Chondrocyte (in vitro differentiated cells): Measurements from ENCODE around the gene L3MBTL2. TPM values are rescaled to one million over a fixed set of nuclear protein-coding genes. Genes with fewer than 3 reads are reported as not detected.

Source experiments
- DNase-seq: peaks from one replicate; pipeline ENCODE4 v3.0.0; 2021; ENCODE audit warnings: mixed read lengths, low spot score
- H3K27ac Mint-ChIP-seq: one replicate; pipeline ENCODE4 v1.8.0; 2021; ENCODE audit warnings: mild to moderate bottlenecking, moderate library complexity, mixed read lengths; ENCODE audit not compliant: unreplicated experiment
- H3K27me3 Mint-ChIP-seq: 2 replicates; pipeline ENCODE4 v1.8.0; 2021; ENCODE audit warnings: low read depth, mixed read lengths
- H3K36me3 Mint-ChIP-seq: 2 replicates; pipeline ENCODE4 v1.8.0; 2021; ENCODE audit warnings: low read depth, mixed read lengths
- H3K4me1 Mint-ChIP-seq: 2 replicates; pipeline ENCODE4 v1.8.0; 2021; ENCODE audit warnings: low read depth, mild to moderate bottlenecking, mixed read lengths
- H3K4me3 Mint-ChIP-seq: one replicate; pipeline ENCODE4 v1.8.0; 2021; ENCODE audit warnings: mild to moderate bottlenecking, moderate library complexity, mixed read lengths; ENCODE audit not compliant: unreplicated experiment
- H3K9me3 Mint-ChIP-seq: 2 replicates; pipeline ENCODE4 v1.8.0; 2021; ENCODE audit warnings: low read depth, mixed read lengths
- CTCF ChIP-seq: fragments of 200-600 bp; sonication (generic); IDR thresholded peaks from 2 replicates; pipeline ENCODE4 v1.5.0; 2021; ENCODE audit warnings: antibody characterized with exemption, mild to moderate bottlenecking, moderate library complexity
- microRNA-seq: library from miRNA; unstranded; fragments of <30 nt; microRNA quantifications from one replicate; pipeline ENCODE4 v1.2.0, GENCODE V29; 2020; ENCODE audit warnings: borderline number of aligned reads
- total RNA-seq: library from RNA; stranded (reverse); gene quantifications from 3 replicates; pipeline ENCODE4 v1.2.1, GENCODE V29; 2021

The L3MBTL2 gene
- total RNA-seq, 1 donor from 2014 or later = 17.7 TPM

- Mint-ChIP-seq H3K36me3 (peaks cover 25% of the 10 kb centered on the region), H3K4me1 (no peaks in the 10 kb centered on the region), H3K27ac (no peak overlapping the region), H3K4me3 (no peak overlapping the region), H3K9me3 (no peaks in the 10 kb centered on the region), H3K27me3 (no peaks in the 10 kb centered on the region)
- no peak for DNase-seq
- no peak for TF ChIP-seq CTCF
These were observed 68.0 kb downstream of the L3MBTL2 start for GRCh38 chr22:41273128-41273527.

- Mint-ChIP-seq H3K27me3 (no peaks in the 10 kb centered on the region), H3K36me3 (peaks cover 26% of the 10 kb centered on the region), H3K4me1 (no peaks in the 10 kb centered on the region), H3K9me3 (no peaks in the 10 kb centered on the region), H3K27ac (no peak overlapping the region), H3K4me3 (no peak overlapping the region)
- no peak for DNase-seq
- TF ChIP-seq CTCF = no peak
These were observed 69.7 kb downstream of the L3MBTL2 start for GRCh38 chr22:41274856-41275255.

- Mint-ChIP-seq H3K27ac (no peak overlapping the region), H3K4me3 (no peak overlapping the region), H3K4me1 (peaks cover 8% of the 10 kb centered on the region), H3K27me3 (no peaks in the 10 kb centered on the region), H3K36me3 (peaks cover 13% of the 10 kb centered on the region), H3K9me3 (no peaks in the 10 kb centered on the region)
- DNase-seq = no peak
- no peak for TF ChIP-seq CTCF
These were observed 75.0 kb downstream of the L3MBTL2 start for GRCh38 chr22:41280065-41280464.

- no peak for TF ChIP-seq CTCF
- no peak for DNase-seq
- H3K4me3 Mint-ChIP-seq = no peak overlapping the region
- H3K27me3 Mint-ChIP-seq = no peaks in the 10 kb centered on the region
- H3K27ac Mint-ChIP-seq = peak overlapping the region; percentile 65
- H3K4me1 Mint-ChIP-seq = peaks cover 11% of the 10 kb centered on the region
- H3K9me3 Mint-ChIP-seq = no peaks in the 10 kb centered on the region
- H3K36me3 Mint-ChIP-seq = peaks cover 13% of the 10 kb centered on the region
These were observed 75.7 kb downstream of the L3MBTL2 start for GRCh38 chr22:41280854-41281253.

Small RNA genes lying within 50 kb of the gene (microRNA-seq; reads per million reads assigned to microRNA genes)
- not detected for gene MIR6889

Other genes starting within 250 kb of the L3MBTL2 start
- 53.1 to 58.1 TPM (median 57.8 TPM) in 3 replicates for gene EP300, start 112.7 kb upstream of the L3MBTL2 start, total RNA-seq
- gene CHADL, start 35.6 kb downstream of the L3MBTL2 start, total RNA-seq = 0.36 to 1.3 TPM (median 0.39 TPM) in 3 replicates
- gene RANGAP1, start 80.9 kb downstream of the L3MBTL2 start, total RNA-seq = 34.7 to 38.6 TPM (median 35.4 TPM) in 3 replicates
- 54.7 to 73.3 TPM (median 55.8 TPM) in 3 replicates for gene ZC3H7B, start 96.2 kb downstream of the L3MBTL2 start, total RNA-seq
- 3.2 to 5.9 TPM (median 3.6 TPM) in 3 replicates for gene TEF, start 176.6 kb downstream of the L3MBTL2 start, total RNA-seq
- 37.7 to 42.0 TPM (median 40.8 TPM) in 3 replicates for gene TOB2, start 241.5 kb downstream of the L3MBTL2 start, total RNA-seq